ENCODE results near the gene C1QTNF8. TPM values are rescaled to one million over a fixed set of nuclear protein-coding genes. Genes with fewer than 3 reads are reported as not detected.
"Not testable (repeated sequence)": the region's sequence is repeated elsewhere in the genome, so short reads cannot be mapped to it uniquely, and the experiment has no call there.

C1QTNF8 gene
- total RNA-seq, 1 donor from 2014 or later, result not detected

- no peaks in the 10 kb centered on the region for H3K79me2 ChIP-seq (ENCODE audit: low read depth)
- no peak overlapping the region for H3K9ac ChIP-seq
- peaks cover 13% of the 10 kb centered on the region for H3F3A ChIP-seq (ENCODE audit: low read depth)
- no peak for DNase-seq (ENCODE audit: low spot score)
- H3K4me3 ChIP-seq, result no peak overlapping the region
- H3K27ac Mint-ChIP-seq, result no peak overlapping the region
- H3K36me3 Mint-ChIP-seq, result no peaks in the 10 kb centered on the region
- peaks cover 15% of the 10 kb centered on the region for H3K4me1 Mint-ChIP-seq
- H3K9me3 ChIP-seq (ENCODE audit: low read depth), result no peaks in the 10 kb centered on the region
- H3K27ac ChIP-seq, result no peak overlapping the region
- peaks cover 7% of the 10 kb centered on the region for H3K27me3 Mint-ChIP-seq (ENCODE audit: insufficient read depth, low read depth)
- TF ChIP-seq EZH2 (IDR thresholded peaks at IDR 0.05) (no peak), CTCF (IDR thresholded peaks at IDR 0.05) (no peak), EZH2phosphoT487 (IDR thresholded peaks at IDR 0.05) (no peak)
- H2AFZ ChIP-seq (replicated peaks), result no peak overlapping the region
- peaks cover 34% of the 10 kb centered on the region for H3K4me1 ChIP-seq
- H3K36me3 ChIP-seq, result no peaks in the 10 kb centered on the region
- peaks cover 4% of the 10 kb centered on the region for H3K9me3 Mint-ChIP-seq
- H3K4me2 ChIP-seq, result no peak overlapping the region
- no peak overlapping the region for H3K4me3 Mint-ChIP-seq
- no peaks in the 10 kb centered on the region for H3K27me3 ChIP-seq
- no peaks in the 10 kb centered on the region for H4K20me1 ChIP-seq (ENCODE audit: low read depth)
These were observed 1.2 kb downstream of the C1QTNF8 start for GRCh38 chr16:1094601-1095449.

DNA sequence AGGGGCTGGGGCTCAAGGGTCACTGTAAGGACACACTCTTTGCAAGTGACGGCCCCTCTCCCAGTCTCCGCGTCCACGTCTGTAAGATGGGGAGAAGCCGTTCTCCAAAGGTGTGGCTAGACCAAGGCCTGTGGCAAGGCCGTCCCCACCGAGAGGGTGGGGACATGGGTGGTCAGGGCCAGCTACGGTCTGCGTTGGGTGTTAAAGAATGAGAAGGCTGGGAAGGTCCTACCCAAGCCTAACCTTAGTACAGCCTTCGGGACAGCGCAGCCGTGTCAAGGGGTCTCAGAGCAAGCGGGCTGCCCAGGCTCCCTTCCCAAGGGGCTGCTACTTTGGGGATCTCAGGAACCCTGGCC lies 1.9 kb downstream of the C1QTNF8 start:
- Mint-ChIP-seq H3K27me3 (ENCODE audit: insufficient read depth, low read depth) (peaks cover 7% of the 10 kb centered on the region), H3K4me1 (peaks cover 12% of the 10 kb centered on the region)

DNA sequence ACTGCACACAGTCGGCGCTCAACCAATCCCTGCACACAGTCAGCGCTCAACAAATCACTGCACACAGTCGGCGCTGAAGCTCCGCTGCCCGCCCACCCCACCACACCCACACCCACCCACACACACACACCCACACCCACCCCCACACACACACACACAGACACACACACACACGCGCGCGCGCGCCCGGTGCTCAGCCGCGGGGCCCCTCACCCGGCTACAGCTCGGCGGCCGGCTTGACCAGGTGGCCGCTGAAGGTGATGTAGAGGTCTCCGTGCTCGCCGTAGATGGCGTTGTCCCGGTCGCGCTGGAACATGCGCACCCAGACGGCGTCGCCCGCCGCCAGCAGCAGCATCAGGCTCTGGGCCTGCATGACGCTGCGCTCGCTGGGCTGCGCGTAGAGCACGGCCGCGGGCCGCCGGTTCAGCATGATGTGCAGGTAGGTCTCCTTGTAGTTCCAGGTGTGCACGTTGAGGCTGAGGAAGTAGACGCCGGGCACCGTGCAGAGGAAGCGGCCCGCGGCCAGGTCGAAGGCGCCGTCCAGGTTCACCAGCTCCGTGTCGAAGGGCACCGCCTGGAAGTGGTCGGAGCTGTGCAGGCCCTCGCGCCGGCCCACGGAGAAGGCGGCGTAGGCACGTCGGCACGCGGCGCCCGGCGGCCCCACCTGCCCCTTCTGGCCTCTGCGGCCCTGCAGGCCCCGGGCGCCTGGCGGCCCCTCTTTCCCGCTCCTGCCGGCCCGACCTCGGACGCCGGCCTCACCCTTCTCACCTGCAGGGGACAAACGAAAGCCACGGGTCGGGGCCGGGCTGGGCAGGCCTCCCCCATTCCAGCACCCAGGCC lies 2.5 kb downstream of the C1QTNF8 start:
- peak; percentile 51 for DNase-seq (ENCODE audit: low spot score)
- Histone ChIP-seq H3K27ac (no peak overlapping the region), H2AFZ (replicated peaks) (no peak overlapping the region), H3K4me1 (peaks cover 23% of the 10 kb centered on the region), H3K36me3 (no peaks in the 10 kb centered on the region), H3K4me2 (no peak overlapping the region), H3F3A (ENCODE audit: low read depth) (peaks cover 13% of the 10 kb centered on the region), H3K9ac (no peak overlapping the region), H4K20me1 (ENCODE audit: low read depth) (no peaks in the 10 kb centered on the region), H3K9me3 (ENCODE audit: low read depth) (no peaks in the 10 kb centered on the region), H3K79me2 (ENCODE audit: low read depth) (no peaks in the 10 kb centered on the region), H3K27me3 (no peaks in the 10 kb centered on the region), H3K4me3 (no peak overlapping the region)
- TF ChIP-seq EZH2 (IDR thresholded peaks at IDR 0.05), result no peak
- no peak for TF ChIP-seq CTCF (IDR thresholded peaks at IDR 0.05)
- TF ChIP-seq EZH2phosphoT487 (IDR thresholded peaks at IDR 0.05), result no peak
- Mint-ChIP-seq H3K27me3 (ENCODE audit: insufficient read depth, low read depth) (peaks cover 7% of the 10 kb centered on the region), H3K4me1 (peaks cover 11% of the 10 kb centered on the region), H3K27ac (peak overlapping the region; percentile 37), H3K9me3 (peaks cover 4% of the 10 kb centered on the region), H3K36me3 (no peaks in the 10 kb centered on the region), H3K4me3 (no peak overlapping the region)

More for the DNA sequence above, 1.9 kb downstream of the C1QTNF8 start:
- Mint-ChIP-seq H3K4me3 (no peak overlapping the region), H3K9me3 (peaks cover 4% of the 10 kb centered on the region), H3K27ac (no peak overlapping the region), H3K36me3 (no peaks in the 10 kb centered on the region)
- Histone ChIP-seq H3K9ac (no peak overlapping the region), H3K4me2 (no peak overlapping the region), H3K9me3 (ENCODE audit: low read depth) (no peaks in the 10 kb centered on the region), H3K27ac (no peak overlapping the region), H3K79me2 (ENCODE audit: low read depth) (no peaks in the 10 kb centered on the region), H3K4me3 (no peak overlapping the region), H3K36me3 (no peaks in the 10 kb centered on the region), H2AFZ (replicated peaks) (no peak overlapping the region), H3K4me1 (peaks cover 29% of the 10 kb centered on the region), H4K20me1 (ENCODE audit: low read depth) (no peaks in the 10 kb centered on the region), H3K27me3 (no peaks in the 10 kb centered on the region), H3F3A (ENCODE audit: low read depth) (peaks cover 13% of the 10 kb centered on the region)
- TF ChIP-seq EZH2phosphoT487 (IDR thresholded peaks at IDR 0.05), result no peak
- TF ChIP-seq EZH2 (IDR thresholded peaks at IDR 0.05), result no peak
- no peak for TF ChIP-seq CTCF (IDR thresholded peaks at IDR 0.05)
- DNase-seq (ENCODE audit: low spot score), result no peak

DNA sequence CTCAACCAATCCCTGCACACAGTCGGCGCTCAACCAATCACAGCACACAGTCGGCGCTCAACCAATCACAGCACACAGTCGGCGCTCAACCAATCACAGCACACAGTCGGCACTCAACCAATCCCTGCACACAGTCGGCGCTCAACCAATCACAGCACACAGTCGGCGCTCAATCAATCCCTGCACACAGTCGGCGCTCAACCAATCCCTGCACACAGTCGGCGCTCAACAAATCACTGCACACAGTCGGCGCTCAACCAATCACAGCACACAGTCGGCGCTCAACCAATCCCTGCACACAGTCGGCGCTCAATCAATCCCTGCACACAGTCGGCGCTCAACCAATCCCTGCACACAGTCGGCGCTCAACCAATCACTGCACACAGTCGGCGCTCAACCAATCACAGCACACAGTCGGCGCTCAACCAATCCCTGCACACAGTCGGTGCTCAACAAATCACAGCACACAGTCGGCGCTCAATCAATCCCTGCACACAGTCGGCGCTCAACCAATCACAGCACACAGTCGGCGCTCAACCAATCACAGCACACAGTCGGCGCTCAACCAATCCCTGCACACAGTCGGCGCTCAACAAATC lies 3.3 kb downstream of the C1QTNF8 start:
- Histone ChIP-seq H3F3A (ENCODE audit: low read depth) (peaks cover 13% of the 10 kb centered on the region), H3K4me1 (peaks cover 17% of the 10 kb centered on the region)
- not testable (repeated sequence) for DNase-seq (ENCODE audit: low spot score); H3K4me3 Mint-ChIP-seq; H3K27me3 Mint-ChIP-seq (ENCODE audit: insufficient read depth, low read depth); H3K4me2 ChIP-seq; H2AFZ ChIP-seq (replicated peaks); H4K20me1 ChIP-seq (ENCODE audit: low read depth); H3K9me3 ChIP-seq (ENCODE audit: low read depth); H3K36me3 Mint-ChIP-seq; H3K9me3 Mint-ChIP-seq; H3K4me3 ChIP-seq; H3K27ac ChIP-seq; H3K27me3 ChIP-seq; H3K79me2 ChIP-seq (ENCODE audit: low read depth); H3K36me3 ChIP-seq; H3K9ac ChIP-seq
- Mint-ChIP-seq H3K27ac (peak overlapping the region; percentile 37), H3K4me1 (peaks cover 11% of the 10 kb centered on the region)

All from neural progenitor cell (in vitro differentiated cells).